HG03457 (cell line): ENCODE data around the gene RPS21.

Experiments
- ATAC-seq: cut with Tn5 transposase; IDR thresholded peaks from one replicate; pipeline ENCODE4 v1.9.1; 2021; ENCODE audit warnings: moderate number of reproducible peaks; ENCODE audit not compliant: unreplicated experiment

RPS21 gene

DNA sequence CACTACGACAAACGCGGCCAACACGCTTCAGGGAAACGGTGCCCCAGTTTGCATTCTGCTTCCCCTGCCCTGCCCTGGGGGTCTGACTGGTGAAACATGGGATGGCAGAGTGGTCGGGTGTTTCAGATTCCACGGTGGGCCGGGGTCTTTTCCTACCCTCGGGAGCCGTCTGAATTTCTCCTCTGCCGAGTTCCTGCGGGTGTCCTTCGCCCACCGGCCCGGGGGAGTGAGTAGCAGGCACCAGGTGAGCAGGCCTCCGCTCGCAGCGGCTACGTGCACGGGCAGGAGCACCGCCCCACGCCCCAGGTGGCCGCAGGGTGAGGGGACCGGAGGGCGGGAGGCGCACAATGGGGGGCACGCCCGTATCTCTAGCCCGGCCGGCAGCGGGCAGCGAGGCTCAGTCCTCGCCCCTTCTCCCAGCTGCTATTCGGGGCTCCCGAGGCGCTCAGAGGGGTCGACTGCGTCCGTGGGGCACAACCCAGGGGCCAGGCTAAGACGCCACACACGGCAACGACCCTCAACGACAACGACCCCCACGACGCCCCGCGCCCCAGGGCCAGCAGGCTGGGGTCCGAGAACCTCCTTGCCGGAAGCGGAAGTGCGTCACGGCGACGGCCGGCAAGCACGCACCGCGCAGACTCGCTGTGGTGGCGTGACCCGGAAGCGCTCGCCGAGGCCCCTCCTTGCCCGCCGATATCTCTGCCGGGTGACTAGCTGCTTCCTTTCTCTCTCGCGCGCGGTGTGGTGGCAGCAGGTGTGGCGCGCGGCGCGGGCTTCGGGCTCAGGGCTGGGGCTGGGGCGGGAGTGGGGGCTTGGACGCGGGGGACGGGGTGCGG lies at the start of gene RPS21:
TSS of gene RPS21 (plus strand) at position 721 of the 836 bp plus-strand sequence. CDS start 236 bp downstream, outside the sequence.
- peak; percentile 58 for ATAC-seq

DNA sequence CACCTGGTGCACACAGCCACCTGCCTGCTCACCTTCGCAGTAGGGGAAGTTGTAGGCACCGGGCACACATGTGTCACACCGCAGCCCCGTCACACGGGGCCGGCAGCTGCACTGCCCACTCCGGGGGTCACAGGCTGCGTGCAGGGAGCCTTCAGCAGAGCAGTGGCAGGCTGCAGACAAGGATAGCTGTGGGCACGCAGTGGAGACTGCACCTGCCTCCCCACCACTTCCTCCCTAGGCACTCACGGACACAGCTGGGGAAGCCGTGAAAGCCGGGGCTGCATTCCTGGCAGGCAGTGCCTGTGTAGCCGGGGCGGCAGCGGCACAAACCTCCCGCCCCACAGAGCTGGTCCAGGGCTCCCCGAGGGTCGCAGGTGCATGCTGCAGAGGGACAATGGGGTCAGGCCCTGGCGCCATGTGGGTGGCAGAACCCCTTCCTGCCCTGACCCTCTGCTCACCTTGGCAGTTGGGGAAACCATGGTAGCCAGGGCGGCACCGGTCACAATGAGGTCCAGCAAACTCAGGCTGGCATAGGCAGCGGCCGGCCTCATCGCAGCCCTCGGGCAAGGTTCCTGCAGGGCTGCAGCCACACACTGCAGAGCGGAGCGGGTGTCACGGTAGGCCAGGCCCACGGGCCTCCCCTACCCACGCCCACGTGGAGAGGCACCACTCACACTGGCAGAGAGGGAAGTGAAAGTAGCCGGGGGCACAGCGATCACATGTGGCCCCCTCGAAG lies 49.2 kb upstream of the RPS21 start:
- ATAC-seq = no peak

DNA sequence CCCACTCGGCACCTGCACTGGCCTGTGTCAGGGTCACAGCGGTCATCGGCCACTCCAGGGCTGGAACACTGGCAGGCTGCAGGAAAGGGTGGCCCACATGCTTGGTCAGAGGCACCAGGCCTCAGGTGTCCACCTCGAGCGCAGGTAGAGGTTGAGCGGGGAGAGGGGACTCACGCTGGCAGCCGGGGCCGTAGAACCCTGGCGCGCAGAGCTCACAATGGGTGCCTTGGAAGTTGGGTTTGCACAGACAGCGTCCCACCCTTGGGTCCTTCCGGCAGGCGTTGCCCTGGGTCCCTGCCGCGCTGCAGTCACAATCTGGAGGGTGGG lies 48.6 kb upstream of the RPS21 start:
- no peak for ATAC-seq

DNA sequence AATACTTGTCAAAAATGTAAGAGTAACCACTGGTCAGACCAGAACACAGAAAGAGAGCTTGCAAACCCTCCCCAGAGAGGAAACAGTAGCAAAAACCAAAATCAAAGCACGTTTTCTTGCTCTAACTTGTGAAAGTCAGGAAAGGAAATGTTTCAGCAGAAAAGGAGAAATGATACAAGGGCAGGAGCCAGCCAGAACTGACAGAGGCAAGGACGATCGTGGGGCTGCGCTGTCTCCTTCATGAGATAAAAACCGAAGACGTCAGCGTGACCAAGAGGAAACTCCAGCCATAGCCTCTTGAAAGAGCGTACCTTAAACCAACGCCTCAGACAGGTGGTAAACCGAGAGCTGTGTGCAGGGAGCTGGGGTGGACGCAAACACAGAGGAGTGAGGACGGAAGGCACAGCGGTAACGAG lies 47.2 kb upstream of the RPS21 start:
- ATAC-seq = no peak

DNA sequence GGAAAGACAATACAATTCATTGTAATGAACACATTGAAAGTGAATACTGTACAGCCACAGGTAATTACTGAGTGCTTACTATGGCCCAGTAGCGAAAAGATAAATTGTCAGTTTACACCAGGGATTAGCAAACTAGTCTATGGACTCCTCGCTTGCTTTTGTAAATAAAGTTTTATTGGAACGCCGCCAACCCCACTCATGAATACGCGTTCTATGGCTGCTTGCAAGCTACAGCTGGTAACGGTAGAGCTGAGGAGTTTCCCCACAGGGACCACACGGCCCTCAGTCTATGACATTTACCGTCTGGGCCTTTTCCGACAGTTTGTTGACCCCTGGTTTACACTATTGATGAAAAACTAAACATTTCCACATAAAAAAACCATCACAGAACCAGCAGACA lies 44.0 kb upstream of the RPS21 start:
- no peak for ATAC-seq

DNA sequence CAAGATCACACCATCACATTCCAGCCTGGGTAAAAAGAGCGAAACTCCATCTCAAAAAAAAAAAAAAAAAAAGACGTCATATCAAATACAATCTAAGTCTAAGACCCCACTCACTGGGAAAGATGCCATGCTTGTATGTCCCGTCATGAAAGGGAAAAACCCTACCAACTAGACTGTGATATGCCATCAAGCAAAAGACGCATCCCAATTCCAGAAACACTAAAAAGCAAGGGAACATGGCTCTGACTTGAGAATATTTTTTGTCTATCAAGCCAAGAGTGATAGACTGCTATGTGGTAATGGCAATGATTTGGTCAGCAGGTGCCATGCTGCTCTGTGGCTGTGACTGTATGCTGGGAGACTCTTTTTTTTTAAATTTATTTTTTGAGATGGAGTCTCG lies 42.8 kb upstream of the RPS21 start:
- ATAC-seq = no peak

DNA sequence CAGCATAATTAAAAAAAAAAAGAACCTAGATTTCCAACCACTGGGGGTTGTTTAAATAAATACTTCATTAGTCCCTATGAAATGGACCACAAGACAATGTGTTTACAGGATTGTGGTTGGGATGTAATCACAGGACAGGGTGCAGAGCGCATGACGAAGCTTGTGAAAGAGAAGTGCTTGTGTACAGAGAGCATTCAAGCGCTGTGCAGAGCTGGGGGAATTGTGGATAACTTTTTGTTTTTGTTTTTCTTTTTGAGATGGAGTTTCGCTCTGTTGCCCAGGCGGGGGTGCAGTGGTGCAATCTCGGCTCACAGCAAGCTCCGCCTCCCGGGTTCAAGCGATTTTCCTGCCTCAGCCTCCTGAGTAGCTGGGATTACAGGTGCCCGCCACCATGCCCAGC lies 42.1 kb upstream of the RPS21 start:
- ATAC-seq = no peak

DNA sequence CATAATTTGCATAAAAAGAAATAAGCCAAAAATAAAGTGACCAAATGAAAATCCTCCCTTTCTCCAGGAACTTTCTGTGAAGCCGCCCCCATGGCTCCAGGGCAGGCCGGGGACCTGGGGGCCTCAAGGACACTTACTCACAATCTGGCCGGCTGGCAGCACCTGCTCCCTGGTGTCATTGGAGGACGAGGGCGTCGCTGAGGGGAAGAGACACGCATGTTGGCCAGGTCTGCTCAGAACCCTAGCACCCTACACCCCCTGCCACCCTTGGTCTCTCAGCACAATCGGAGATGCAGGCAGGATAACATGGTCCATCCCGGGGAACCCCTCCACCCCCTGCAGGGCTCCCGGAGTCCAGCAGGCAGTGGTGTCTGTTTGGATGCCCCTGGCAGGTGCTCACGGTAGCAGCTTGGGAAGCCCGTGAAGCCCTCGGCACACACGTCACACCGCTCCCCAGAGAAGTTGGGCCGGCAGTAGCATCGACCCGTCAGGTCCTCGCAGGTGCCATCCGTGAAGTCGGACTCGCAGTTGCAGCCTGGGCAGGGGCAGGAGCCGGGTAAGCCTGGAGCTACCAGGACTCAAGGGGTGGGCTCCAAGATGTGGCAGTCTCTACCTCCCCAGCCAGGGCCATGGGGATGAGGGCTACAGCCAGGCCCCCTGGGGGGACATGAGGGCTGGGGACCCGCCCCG lies 41.1 kb upstream of the RPS21 start:
- ATAC-seq = no peak

DNA sequence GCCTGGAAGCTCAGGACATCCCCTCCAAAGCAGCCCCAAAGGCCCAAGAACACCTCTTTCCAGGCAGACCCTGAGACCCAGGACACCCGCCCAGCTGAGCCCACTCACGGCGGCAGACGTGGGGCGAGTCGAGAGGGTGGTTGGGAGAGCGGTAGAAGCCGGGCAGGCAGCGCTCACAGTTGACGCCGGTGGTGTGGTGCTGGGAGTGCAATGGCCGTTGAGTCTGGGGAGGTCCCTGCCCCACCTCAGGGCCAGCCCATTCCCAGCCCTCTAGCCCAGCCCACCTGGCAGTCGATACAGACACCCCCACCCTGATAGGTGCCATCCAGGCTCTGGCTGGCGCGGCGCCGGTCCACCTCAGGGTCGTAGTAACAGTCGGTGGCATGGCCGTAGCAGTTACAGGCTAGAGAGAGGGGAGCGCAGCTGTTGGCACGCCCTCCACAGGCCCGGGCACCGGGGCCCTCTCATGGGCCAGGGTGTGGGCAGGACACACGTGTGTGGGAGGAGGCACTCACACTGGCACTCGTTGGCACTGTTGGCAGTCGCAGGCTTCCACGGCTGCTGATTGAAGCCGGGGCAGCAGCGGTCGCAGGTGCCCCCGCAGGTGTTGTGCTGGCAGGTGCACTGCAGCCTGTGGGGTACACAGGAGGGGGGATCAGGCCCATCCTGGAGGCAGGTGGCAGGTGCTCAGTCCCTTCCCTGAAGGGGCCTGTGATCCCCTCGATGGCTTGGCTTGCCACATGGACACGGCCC lies 40.3 kb upstream of the RPS21 start:
- ATAC-seq = no peak

DNA sequence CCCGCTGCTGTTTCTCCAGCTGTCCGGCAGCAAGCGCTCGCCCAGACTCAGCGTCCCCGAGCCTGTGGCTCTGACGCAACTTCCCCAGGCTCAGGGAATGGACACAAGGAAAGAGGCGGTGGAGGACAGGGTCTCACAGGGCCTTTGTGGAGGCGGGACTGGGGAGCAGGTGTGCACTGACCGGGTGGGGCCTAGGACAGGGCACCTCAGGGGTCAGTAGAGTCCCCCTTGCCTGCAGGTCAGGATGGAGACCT lies 39.8 kb upstream of the RPS21 start:
- no peak for ATAC-seq

DNA sequence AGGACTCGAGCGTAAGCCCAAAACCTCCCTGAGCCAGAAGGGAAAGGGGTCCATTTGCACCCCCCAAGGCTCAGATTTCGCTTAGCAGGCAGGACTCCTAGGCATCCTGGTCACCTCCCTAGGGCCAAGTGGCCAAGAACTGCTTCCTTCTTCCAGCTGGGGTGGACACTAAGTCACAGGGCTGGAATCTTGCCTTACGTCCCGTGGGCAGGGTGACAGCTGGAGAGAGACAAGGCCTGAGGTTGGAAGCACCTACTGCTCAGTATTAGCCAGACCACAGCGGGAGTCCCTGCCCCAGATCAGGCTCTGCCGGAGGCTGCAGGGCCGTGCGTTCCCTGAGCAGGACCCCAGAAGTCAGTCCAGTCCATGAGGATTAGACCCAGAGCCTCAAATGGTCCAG lies 39.5 kb upstream of the RPS21 start:
- no peak for ATAC-seq

DNA sequence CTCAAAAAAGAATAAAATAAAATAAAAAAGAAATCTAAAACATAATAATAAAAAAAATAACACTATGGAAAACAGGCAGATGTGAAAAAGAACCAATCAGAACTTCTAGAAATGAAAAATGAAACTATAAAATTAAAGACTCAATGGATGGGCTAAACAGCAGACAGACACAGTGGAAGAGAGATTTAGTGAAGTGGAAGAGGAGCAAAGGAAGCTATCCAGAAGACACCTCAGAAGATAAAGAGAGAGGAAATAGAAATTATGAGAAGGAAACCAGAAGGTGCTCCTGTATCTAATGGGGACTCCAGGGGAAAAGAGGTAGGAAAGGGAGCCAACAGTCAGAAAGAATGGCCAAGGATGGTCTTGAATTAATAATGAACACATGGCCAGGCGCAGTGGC lies 38.3 kb upstream of the RPS21 start:
- ATAC-seq = no peak

DNA sequence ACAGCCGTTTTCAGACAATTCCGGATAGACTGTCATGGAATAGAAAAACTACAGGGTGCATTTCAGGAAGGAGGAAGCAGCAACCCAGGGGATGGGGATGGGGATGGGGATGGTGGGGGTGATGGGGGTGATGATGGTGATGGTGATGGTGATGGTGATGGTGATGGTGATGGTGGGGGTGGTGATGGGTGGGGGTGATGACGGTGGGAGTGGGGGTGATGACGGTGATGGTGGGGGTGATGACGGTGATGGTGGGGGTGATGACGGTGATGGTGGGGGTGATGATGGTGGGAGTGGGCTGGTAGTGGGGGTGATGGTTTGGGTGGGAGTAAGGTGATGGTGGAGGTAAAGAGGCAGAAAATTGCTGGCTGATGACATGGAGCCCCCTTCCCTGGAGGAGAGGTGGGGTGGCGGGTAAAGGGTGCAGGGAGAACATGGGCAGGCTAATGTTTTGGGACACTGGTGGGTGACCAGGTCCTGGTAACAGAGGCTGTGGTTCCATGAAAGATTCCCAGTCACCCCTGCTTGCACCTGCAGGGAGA lies 37.3 kb upstream of the RPS21 start:
- ATAC-seq = no peak

DNA sequence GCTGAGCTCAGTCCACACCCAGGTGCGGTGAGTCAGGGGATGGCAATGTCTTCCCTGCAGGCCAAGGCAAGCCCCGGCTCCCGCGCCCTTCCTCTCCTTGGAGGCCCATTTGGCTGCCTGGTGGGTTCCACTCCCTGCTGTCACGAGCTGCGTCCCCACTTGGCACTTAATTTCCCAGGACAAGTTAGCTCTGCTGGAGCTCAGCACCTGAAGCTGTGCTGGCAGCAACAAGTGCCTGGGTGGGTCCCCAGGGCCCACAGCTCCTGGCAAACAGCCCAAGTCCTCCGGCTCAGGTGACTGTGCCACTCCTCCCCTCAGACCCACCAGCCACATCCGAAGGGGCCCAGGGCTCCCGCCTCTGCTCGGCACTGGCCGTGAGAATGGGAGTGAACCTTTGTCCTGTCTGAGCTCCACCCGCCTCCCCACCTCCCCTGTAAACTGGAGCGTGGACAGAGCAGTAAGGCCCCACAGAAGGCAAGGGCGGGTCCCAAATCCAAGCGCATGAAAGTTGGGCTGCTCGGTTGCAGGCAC lies 36.7 kb upstream of the RPS21 start:
- no peak for ATAC-seq

DNA sequence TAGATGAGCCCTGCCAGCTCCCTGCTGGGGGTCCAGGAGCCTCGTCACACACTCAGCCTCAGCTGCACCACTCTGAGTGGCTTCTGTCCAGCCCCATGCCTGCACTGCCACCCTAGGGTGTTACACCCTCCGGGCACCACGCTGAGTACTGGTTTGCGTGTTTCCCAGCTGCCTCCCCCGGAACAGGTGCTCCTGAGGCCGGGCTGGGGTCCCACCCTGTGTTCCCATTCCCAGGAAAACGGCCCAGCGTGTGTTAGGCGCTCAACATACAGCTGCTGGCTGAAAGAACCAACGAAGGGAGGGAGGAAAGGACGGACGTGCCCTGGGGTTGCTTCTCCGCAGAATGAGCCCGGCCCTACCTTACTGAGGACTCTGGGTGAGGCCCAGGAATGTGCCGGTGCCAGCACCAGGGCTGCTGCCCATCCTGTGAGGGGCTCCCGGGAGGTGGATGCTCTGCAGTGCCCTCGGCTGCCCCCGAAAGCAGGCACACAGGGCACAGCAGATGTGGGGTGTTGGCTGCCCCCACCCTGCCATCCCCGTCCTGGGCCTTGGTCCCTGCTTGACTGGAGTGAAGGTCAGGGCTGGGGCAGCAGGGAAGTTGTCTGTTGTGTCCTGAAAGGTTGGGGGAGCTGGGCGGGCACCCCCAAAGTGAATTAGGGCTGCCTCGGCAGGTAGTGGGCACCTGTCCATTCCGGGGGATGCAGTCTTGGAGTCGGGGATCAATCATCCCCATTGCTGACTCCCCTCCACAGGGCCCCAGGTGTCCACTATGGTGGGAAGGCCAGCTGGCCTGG lies 36.1 kb upstream of the RPS21 start:
- ATAC-seq = no peak

DNA sequence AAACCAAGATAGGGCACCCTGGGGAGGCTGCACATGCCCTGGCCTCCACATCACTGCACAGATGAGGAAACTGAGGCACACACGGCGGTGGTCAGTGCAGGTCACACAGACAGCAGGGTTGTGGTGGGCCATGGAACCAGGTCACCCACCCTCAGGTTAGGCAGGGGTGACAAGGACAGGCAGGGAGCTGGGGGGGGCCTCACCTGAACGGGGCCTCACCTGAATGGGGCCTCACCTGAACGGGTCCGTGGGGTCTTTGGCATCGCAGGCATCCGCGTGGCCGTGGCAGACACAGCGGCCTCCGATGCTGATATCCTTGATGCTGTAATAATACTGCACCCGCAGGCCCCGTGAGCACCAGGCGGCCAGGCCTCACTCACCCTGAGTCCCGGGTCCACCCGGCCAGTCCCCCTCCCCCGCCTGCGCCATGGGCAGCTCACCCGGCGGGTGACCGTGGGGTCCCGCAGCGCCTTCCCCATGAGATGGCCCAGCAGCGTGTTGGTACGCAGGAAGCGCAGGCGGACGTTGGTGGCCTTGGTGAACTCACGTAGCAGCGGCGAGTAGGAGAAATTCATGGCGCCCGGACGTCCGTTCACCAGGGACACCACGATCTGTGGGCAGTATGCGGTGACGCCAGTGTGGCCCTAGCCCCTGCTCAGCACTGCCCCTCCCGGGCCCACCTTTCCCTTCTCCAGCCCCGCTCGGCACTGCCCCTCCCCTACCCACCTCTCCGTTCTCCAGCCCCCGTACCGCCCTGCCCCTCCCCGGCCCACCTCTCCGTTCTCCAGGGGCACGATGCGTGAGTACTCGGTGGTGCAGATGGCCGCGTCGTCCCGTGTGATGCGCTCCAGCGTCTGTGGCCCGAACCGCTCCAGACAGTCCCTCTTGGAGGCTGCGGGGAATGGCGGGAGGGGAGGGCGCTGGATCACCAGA lies 35.2 kb upstream of the RPS21 start:
- no peak for ATAC-seq

DNA sequence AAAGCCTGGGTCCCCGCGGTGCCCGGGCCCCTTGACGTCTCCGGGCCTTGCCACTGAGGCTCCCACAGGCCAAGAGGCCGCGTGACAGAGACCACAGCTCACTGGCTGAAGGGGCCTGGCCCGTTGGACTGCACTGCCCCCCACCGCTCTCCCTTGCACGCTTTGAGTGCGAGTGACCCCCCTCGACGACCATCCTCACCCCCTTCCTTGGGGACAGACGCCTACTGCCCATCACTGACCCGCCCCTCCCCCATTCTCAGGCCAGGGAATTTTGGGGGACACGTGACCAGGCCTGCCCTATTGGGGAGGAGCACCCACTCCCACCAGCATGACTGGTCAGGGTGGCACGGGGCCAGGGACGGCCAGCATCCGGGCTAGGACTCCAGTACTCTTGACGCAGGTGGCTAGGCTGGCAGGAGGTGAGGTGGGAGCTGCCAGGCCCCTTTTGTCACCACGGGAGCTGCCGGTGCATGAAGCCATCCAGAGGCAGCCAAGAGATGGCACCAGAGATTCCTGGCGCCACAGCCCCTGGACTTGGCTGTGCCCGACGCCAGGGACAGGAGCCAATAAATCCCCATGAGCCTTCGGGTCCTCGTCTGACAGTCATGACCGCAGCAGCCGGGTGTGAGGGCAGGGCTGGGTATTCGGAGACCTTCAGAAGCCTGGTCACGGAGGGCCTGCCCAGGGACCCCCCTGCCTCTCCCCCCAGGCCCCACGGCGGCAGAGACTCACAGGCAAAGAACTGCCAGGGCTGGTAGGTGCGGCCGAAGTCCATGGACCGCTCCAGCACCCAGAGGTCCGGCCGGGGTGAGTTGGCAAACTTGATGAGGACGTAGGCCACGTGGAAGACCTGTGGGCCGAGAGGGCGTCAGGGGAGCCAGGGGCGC lies 34.3 kb upstream of the RPS21 start:
- ATAC-seq = no peak
